ENCODE results near the gene DYNC1LI1. TPM values are rescaled to one million over a fixed set of nuclear protein-coding genes. Genes with fewer than 3 reads are reported as not detected.

Gene DYNC1LI1
- 10 to 100 TPM; 16.7 to 26.5 (median 19.9) TPM for total RNA-seq
- long read RNA-seq, donor 1, transcript DYNC1LI1-201 (13 exons, 2,504 nt): major isoform, 24 of 31 reads
- long read RNA-seq, donor 1, partial matches to known transcripts: 5 of 31 reads
- long read RNA-seq, donor 1, other reads (novel, unspliced or antisense): 2 of 31 reads
- long read RNA-seq, donor 2, transcript DYNC1LI1-201 (13 exons, 2,504 nt): major isoform, 12 of 17 reads
- long read RNA-seq, donor 2, partial matches to known transcripts: 2 of 17 reads
- long read RNA-seq, donor 2, other reads (novel, unspliced or antisense): 2 of 17 reads

- H3K36me3 ChIP-seq (ENCODE audit: low read depth): no peaks in the 10 kb centered on the region
- ATAC-seq: peak; percentile 99
- peak within 1 kb of the TSS; percentile 68 for H3K4me3 ChIP-seq
- no peak for TF ChIP-seq CTCF (IDR thresholded peaks at IDR 0.05)
- H3K4me1 ChIP-seq (ENCODE audit: low read depth): peaks cover 12% of the 10 kb centered on the region
- peak; percentile 96 to 97 (median 97) for DNase-seq
- intact Hi-C loops (cut with DNase I, micrococcal nuclease): no loop called here
- no peaks in the 10 kb centered on the region for H3K9me3 ChIP-seq
These were observed at the start of gene DYNC1LI1 for GRCh38 chr3:32570421-32571191. Gene DYNC1LI1, minus strand, starts transcription at chr3:32570858. Its CDS starts 88 bp downstream, at chr3:32570770.

GRCh38 chr3:32619395-32619794, 48.7 kb upstream of the DYNC1LI1 start:
- TF ChIP-seq CTCF (IDR thresholded peaks at IDR 0.05): no peak
- Histone ChIP-seq H3K4me1 (ENCODE audit: low read depth) (no peaks in the 10 kb centered on the region), H3K36me3 (ENCODE audit: low read depth) (no peaks in the 10 kb centered on the region), H3K9me3 (peaks cover 3% of the 10 kb centered on the region), H3K4me3 (no peak overlapping the region)
- intact Hi-C loops (cut with DNase I, micrococcal nuclease): no loop called here
- ATAC-seq: no peak
- DNase-seq: no peak

GRCh38 chr3:32616267-32616962, 45.8 kb upstream of the DYNC1LI1 start:
- no peaks in the 10 kb centered on the region for H3K4me1 ChIP-seq (ENCODE audit: low read depth)
- peaks cover 3% of the 10 kb centered on the region for H3K9me3 ChIP-seq
- no peaks in the 10 kb centered on the region for H3K36me3 ChIP-seq (ENCODE audit: low read depth)
- H3K4me3 ChIP-seq: no peak overlapping the region
- no peak for TF ChIP-seq CTCF (IDR thresholded peaks at IDR 0.05)
- DNase-seq: no peak
- intact Hi-C loops (cut with DNase I, micrococcal nuclease): no loop called here
- no peak for ATAC-seq

- ATAC-seq: no peak
- Histone ChIP-seq H3K4me1 (ENCODE audit: low read depth) (no peaks in the 10 kb centered on the region), H3K4me3 (no peak overlapping the region), H3K36me3 (ENCODE audit: low read depth) (no peaks in the 10 kb centered on the region), H3K9me3 (peaks cover 3% of the 10 kb centered on the region)
- DNase-seq: no peak
- no peak for TF ChIP-seq CTCF (IDR thresholded peaks at IDR 0.05)
- intact Hi-C loops (cut with DNase I, micrococcal nuclease): no loop called here
These were observed 44.3 kb upstream of the DYNC1LI1 start for GRCh38 chr3:32614956-32615355.

- no peaks in the 10 kb centered on the region for H3K4me1 ChIP-seq (ENCODE audit: low read depth)
- H3K9me3 ChIP-seq: no peaks in the 10 kb centered on the region
- no peak overlapping the region for H3K4me3 ChIP-seq
- no peak for ATAC-seq
- DNase-seq: no peak
- no peak for TF ChIP-seq CTCF (IDR thresholded peaks at IDR 0.05)
- intact Hi-C loops (cut with DNase I, micrococcal nuclease): no loop called here
- no peaks in the 10 kb centered on the region for H3K36me3 ChIP-seq (ENCODE audit: low read depth)
These were observed 42.5 kb upstream of the DYNC1LI1 start for GRCh38 chr3:32613183-32613582.
